Cerebellar nuclear complex (tissue), 1 donor: ENCODE results near the gene TULP4.

ENCODE experiments used
- DNase-seq, 2 experiments: peaks; one replicate each; lab custom pipeline; 2025; lab: John Stamatoyannopoulos, UW

The TULP4 gene

GRCh38 chr6:158558415-158559306, 246.4 kb downstream of the TULP4 start:
- no peak for DNase-seq

GRCh38 chr6:158559338-158559894, 247.2 kb downstream of the TULP4 start:
- DNase-seq: no peak

- no peak for DNase-seq
These were observed 247.9 kb downstream of the TULP4 start, which contains the start of gene TMEM181 for GRCh38 chr6:158559895-158560835. TMEM181 (plus strand) TSS chr6:158560091; CDS start chr6:158560225, 134 bp downstream.

- no peak for DNase-seq
These were observed 248.6 kb downstream of the TULP4 start for GRCh38 chr6:158560836-158561320.
